ENCODE results near the gene CBX7.
A peak's percentile ranks its signal among the peaks of the same experiment; 100 is the strongest.

Gene CBX7

DNA sequence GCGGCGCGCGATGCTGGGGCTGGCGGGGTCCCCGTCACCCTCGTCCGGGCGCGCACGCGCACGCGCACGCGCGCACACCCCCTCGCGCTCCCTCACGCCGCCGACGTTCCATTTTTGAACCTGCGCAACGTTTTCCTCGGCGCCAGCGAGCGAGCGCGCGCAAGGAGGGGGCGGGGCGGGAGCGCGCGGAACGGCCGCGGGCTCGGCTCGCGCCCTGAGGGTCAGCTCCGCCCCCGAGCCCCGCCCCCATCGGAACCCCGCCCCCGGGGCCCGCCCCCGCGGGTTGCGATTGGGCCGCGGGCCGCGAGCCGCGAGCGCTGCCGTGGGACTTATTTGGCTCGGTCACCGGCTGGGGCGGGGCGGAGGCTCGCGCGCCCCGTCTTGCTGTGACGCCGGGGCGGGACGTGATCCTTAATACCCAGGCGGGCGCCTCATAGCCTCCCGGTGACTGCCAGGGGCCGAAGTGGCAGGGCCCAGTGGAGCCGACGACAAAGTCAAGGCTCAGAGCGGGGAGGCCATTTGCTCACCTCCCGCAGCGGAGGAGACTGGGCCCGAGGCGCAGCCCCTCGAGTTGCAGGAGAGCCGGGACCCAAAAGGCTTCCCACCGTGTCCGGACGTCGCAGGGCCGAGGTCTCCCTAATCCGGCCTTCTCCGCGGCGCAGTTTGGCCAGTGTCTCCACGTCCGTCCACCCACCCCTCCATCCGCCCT is at the start of gene CBX7:
Gene CBX7, minus strand, starts transcription at position 170 of the 709 bp plus-strand sequence. CDS start 236 bp downstream, outside the sequence.
- DNase-seq (ENCODE audit: low read depth in 2 of 2, low spot score in 1 of 2), result peak; percentile 69 to 87

DNA sequence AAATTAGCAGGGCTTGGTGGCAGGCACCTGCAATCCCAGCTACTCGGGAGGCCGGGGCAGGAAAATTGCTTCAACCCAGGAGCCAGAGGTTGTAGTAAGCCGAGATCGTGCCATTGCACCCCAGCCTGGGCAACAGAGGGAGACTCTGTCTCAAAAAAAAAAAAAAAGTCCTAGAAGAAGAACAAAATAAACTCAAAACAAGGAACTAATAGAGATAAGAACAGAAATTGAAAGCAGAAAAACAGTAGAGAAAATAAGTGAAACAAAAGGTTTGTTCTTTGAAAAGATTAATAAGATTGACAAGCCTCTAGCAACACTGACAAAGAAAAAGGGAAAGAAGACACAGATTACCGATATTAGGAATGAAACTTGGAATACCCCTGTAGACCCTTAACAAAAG is 45.1 kb upstream of the CBX7 start:
- no peak for DNase-seq (ENCODE audit: low read depth in 2 of 2, low spot score in 1 of 2)

DNA sequence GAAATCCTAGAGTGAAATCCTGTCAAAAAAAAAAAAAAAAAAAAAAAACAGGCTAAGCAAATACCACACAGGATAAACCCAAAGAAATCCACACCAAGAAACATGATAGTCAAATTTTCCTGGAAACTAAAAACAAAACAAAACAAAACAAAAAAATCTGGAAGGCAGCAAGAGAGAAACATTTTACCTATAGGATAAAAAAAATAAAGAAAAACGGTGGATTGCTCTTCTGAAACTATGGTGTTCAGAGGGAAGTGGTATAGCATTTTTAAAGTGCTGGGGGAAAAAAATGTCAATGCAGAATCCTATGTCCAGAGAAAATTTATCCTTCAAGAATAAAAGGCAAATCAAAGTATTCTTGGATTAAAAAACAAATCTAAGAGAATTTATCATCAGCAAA is 41.6 kb upstream of the CBX7 start:
- DNase-seq (ENCODE audit: low read depth in 2 of 2, low spot score in 1 of 2), result no peak

DNA sequence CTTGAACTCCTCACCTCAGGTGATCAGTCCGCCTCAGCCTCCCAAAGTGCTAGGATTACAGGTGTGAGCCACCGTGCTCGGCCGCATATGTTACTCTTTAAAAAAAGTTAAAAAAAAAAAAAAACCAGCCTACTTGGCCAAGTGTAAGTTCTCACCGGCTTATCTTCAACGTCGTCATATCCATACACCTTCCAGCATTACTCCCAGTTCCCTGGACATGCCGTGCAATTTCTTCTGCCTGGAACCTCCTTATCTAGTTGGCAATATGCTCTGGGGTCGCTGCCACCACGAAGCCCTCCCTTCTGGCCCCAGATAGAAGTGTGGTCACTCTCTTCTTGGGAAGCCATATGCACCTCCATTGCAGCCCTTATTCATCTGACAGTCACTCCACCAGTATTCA is 36.3 kb upstream of the CBX7 start:
- no peak for DNase-seq (ENCODE audit: low read depth in 2 of 2, low spot score in 1 of 2)

DNA sequence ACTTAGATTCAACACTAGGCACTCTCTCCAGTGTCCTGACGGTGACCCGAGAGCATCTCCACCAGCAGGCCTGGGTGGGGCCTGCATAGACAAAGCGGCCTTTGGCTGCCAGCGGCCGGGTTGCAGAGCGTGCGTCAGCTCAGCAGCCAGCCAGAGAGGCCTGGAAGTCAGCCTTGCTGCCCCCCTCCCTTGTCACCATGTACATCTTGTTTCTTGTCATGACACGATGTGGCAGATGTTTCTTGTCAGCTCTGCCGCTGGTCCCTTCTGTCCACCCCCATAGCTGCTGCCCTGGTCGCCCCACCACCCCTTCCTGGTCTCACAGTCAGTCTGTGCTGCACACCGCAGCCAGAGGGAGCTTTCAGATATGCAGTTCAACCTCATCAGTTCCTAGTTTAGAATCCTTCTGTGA is 33.1 kb upstream of the CBX7 start:
- no peak for DNase-seq (ENCODE audit: low read depth in 2 of 2, low spot score in 1 of 2)

DNA sequence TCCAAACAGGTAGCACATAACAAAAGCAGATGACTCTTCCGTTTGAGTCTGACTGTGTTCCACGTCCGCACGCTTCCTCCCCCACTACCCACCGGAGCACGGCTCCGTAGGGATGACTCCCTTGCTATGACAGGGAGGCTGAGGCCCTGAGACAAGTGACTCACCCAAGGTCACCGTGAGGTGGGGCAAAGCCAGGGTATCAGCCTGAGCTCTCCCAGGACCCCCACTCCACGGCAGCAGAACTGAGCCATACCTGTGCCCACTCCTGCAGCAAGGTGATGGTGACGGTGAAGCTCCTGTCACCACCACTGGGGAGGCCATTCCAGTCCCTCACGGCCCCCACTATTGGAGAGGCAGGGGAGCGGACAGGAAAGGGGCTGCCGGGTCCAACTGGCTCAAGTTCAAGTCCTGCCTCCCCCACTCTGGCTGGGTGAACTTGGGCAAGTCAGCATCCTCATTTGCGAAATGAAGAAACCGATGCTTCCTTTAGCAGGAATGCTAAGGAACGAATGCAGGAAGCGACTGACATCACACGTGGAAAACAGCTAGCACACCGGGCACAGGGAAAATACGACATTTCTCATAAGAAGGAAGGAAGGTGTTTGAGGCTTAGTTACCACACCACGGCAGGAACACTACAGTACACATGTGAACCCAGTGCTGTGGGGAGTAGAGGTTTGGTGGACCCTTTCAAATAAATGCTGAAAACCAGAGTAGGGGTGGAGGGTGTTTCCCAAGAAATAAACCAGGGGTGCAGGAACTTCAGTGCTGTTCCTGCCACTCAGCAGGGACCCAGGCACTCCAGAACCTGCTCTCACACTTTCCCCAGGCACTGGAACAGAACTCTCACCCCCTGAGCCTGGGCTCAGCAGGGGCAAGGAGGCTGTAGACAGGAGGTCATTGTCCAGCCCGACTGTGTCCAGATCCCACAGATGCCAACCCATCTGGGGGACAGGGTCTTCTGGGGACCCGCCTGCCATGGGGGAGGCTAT is 32.4 kb upstream of the CBX7 start:
- no peak for DNase-seq (ENCODE audit: low read depth in 2 of 2, low spot score in 1 of 2)

DNA sequence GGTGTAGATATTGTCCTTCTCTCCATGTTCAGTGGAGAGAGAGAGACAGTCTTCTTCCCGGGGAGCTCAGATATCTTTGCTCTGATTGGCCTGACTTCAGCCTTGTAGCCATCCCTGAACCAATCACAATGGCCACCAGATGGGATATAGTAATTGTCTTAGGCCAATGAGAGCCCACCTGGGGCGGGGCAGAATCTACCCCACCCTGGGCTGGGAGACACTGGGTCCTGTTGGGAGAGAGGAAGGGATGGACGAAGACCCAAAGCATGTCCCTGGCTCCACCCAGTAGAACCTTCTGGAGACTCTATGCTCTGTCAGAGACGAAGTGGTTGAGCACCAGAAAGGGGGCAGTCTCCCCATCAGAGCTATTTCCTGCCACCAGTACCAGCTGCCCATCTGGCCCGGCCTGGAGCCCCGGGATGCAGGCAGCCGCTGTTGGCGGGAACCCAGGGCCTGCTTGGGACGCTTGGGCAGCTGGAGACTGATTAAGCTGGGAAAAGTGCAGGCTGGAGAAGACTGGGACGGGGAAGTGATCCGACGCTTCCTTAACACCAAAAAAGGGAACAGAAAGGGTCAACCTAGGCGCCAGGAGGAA is 31.6 kb upstream of the CBX7 start:
- DNase-seq (ENCODE audit: low read depth in 2 of 2, low spot score in 1 of 2), result no peak

DNA sequence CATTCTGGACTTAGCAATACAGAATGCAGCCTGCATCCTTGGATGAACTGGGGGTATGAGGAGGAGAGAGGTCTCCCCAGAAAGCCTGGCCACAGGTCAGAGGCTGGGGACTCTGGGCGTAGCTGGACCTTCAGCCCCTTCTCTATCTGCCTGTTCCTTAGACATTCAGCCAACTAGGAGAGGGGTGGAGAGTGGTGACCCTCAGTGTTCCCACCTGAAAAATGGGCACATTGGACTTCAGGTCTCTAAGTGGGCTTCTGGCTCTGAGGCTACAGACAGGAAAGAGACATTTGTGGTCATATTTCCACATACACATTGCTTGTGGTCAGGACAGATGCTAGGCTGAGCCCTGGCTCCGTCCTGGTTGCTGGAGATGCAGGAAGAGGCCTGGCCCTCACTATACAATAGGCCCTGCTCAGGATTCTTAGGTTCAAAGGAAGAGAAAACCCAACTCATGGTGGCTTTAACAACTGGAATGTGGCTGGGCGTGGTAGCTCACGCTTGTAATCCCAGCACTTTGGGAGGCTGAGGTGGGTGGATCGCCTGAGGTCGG is 30.1 kb upstream of the CBX7 start:
- DNase-seq (ENCODE audit: low read depth in 2 of 2, low spot score in 1 of 2), result no peak

DNA sequence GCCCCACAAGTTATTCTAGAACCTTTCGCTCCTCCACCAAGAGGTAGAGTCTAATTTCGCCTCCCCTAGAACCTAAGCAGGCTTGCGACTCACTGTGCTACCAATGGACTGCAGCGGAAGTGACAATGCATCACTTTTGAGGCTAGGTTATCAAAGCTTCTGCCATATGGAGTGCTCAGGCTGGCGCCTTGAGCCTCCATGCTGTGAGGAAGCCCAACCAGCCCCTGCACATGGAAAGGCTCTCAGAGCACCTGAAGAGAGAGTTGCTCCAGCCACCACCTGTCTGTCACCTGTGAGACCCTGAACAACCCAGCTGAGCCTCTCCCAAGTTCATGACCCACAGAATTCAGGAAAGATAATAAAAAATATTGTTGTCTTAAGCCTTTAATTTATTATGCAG is 29.3 kb upstream of the CBX7 start:
- DNase-seq (ENCODE audit: low read depth in 2 of 2, low spot score in 1 of 2), result no peak

DNA sequence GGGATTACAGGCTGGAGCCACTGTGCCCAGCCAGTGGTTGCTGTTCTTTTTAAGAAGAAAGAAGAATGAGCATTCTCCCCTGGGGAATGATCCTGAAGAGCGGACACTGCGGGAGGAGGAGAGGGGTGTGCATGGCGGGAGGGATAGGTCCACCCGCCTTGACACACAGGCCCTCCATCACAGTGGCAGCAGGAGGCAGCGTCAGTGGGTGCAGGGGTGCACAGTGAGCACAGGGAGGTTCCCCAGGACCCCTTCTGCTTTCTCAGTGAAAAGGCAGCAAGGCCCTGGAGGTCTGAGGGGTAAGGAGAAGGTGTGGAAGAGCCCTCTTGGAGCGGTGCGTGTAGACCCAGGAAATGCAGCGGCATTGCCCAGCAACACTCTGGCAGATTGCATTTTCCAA is 28.9 kb upstream of the CBX7 start:
- DNase-seq (ENCODE audit: low read depth in 2 of 2, low spot score in 1 of 2), result no peak

DNA sequence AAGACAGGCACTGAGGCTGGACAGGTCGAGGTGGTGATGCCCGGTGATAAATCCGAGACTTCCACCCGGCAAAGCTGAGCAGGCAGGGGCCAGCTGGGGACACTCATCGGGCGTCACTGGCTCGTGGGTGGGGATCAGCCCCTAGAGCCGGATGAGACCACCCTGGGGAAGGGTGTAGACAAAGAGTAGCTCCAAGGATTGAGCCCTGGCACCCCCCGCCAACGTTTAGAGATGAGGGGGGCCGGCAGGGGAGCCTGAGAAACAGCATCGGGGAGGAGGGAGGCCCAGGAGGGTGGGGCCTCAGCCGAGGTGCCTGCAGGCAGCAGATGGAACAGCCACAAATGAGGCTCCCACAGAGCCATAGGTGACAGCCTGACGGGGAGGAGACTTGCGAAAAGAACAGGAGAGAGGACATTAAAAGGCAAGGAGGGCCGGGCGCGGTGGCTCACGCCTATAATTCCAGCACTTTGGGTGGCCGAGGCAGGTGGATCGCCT is 27.4 kb upstream of the CBX7 start:
- no peak for DNase-seq (ENCODE audit: low read depth in 2 of 2, low spot score in 1 of 2)

DNA sequence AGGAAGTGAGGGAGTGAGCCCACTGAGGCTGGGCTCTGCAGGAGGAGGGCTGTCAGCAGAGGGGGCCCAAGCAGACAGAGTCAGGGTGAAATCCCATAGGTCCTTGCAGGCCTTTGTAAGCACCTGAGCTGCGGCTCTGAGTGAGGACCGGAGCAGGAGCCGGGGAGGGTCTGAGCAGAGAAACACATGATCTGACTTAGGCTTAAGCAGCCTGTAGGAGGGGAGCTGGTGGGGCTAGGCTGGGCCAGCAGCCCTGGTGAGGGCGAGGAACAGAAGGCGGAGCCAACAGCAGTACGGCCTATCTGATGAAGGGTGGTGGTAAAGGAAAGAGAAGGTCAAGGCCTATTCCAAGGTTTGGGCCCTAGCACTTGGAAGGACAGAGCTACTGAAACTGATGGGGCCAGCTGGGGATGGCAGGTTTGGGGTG is 26.9 kb upstream of the CBX7 start:
- DNase-seq (ENCODE audit: low read depth in 2 of 2, low spot score in 1 of 2), result no peak

DNA sequence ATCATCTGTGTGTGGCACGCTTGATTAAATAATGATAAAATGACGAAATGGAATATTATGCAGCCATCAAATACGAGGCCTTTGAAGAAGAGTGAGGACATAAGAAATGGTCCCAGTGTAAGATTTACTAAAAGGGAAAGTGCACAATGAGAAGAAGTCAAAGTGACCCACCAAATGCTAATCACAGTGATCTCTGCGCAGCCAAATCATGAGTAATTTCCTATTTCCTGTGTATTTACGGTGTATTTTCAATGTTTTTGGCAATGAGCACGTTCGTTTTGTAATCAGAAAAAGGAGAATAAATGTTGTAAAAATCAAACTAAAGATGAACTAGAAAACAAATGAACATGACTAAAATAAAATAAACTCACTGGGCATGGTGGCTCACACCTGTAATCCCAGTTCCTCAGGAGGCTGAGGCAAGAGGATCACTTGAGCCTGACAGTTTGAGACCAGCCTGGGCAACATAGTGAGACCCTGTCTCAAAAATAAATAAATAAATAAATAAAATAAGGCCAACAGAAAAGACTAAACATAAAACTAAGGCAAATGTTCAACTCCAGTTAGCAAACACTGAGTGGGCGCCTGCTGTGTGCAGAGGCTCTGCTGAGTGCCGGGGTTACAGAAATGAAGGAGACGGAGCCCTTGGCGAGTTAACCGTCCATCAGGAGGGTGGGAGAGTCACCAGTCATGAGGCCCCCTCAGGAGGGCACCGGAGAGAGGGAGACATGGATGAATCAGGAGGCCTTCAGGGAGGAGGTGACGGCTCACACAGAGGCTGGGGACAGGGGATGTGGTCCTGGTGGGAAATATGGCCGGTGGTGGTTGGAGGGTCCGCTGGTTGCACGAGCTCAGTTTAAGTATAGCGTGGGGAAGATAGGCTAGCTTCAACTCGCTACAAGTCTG is 26.0 kb upstream of the CBX7 start:
- no peak for DNase-seq (ENCODE audit: low read depth in 2 of 2, low spot score in 1 of 2)

DNA sequence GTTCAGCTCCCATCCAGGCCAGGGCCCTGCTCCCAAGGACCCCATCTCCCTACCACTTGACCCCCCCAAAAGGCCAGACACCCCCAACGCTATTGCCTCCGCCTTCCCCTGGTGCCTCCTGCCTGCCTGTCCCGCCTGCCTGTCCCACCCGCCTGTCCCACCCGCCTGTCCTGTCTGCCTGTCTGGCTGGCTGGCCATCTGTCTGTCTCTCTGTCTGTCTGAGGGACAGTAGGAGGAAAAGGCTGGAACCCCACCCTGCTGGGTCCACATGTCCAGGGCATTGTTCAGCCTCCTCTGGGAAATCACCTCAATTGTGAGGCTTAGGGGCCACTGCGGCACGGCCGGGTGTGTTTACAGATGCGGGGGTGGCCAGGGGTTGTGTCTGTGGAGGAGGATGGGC is 25.3 kb upstream of the CBX7 start:
- no peak for DNase-seq (ENCODE audit: low read depth in 2 of 2, low spot score in 1 of 2)

DNA sequence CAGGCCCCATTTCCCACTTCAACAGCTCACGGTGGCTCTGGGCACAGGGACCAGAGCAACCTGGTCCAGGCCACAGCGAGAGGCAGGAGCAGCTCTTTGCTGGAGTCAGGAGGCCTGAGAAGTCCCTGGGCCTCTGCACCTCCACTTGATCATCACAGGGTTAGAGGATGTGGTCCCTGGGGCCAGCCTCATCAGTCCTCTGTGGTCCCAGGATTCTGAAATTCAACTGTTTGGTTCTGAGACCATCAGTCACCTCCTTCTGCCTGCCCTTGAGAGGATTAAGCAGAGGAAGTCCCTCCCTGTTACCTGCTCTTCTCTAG is 24.9 kb upstream of the CBX7 start:
- DNase-seq (ENCODE audit: low read depth in 2 of 2, low spot score in 1 of 2), result no peak

DNA sequence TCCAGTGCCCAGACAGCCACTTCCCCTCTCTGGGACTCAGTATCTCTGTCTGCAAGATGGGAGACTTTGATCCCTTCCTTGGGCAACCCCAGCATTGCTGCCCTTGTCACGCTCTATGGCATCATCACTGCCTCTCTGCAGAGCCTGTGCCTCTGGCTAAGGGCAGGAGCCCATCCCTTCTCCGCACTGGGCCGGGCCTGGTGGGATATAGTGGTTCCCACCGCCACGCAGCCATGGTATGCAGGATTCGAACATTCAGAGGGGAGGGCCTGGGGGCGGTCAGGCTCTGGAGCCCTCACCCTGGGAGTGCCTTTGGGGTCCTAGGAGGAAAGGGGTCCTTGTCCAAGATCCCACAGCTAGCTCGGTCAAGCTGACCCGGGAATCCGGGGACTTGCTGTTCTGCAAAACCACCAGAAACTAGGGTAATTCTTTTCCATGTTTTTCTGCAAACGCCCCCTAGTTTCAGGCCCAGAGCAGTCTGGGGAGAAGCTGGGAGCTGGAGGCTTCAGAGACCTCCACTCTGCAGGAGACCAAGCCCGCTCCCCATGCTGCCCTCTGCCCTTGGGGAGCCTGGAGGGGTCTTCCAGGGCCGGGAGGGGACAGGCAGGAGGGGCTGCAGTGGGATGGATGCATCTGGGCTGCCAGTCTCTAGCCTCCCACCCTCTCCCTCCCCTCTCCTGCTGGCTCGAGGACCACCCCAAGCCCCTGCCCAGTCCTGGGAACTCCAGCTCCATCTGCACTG is 24.4 kb upstream of the CBX7 start:
- no peak for DNase-seq (ENCODE audit: low read depth in 2 of 2, low spot score in 1 of 2)

DNA sequence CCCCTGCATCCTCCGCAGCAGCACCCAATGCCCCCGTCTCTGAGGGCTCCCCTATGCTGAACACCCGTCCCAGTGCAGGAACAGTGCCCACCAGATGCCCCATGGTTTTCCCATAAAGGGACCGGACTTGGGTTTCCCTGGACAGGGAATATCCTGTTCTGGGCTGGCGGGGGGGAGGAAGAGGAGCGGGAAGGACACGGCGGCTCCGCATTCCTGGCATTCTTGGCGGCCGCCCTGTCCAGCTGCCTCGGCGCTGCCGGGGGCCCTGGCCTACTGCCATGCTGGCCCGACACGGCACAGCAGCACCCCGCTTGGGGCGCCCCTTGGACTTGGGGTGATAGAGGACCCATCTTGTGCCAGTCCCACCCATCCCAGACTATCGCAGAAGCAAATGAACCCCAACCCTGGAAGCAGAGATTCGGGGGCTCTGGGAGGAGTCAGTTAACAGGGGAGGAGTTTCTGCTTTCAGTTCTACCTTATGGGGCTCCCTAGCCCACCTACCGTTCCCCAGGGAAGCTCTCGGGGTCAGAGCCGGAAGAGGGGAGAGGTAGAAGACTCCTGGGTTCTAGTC is 23.7 kb upstream of the CBX7 start:
- DNase-seq (ENCODE audit: low read depth in 2 of 2, low spot score in 1 of 2), result no peak

DNA sequence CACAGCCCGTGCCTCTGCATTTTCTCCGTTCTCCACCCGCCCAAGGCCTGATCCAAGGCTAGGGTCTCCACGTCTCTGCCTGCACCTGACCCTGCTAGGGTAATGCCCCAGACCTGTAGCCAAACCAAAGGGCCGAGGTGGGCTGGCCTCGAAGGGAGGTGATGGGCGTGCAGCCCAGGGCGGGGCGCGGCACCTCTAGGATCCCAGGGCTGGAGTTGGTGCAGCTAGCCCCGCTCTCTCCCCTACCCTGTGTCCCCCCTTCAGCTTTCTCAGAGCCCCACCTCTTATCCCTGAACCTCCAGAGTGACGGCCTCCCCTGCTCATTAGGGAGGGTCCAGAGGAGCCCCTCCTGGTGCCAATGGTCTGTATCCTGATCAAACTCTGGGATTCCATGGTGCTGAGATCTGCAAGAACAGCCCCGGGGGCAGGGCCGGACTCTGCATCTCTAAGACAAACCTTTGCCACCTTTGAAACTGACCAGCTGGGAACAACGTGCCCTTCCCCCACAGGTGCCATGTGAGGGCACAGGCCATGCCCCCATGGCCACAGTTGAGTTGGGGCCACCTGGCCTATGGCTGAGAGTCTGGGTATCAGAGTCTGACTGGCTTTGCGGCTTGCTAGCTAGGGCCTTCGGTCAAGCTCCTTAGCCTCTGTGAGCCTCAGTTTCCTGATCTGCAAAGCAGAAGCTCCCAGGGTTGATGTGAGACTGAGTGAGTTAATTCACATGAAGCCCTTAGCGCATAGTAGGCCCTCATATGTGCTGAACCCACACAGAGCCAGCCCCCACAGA is 23.1 kb upstream of the CBX7 start:
- no peak for DNase-seq (ENCODE audit: low read depth in 2 of 2, low spot score in 1 of 2)
